IMR-90 (cell line): Measurements from ENCODE around the gene MOSPD3. TPM values are rescaled to one million over a fixed set of nuclear protein-coding genes. Genes with fewer than 3 reads are reported as not detected.

Experiments
- ATAC-seq: fragments of 200-7000 bp; cut with Tn5 transposase; 2 replicates; pipeline ENCODE4 v1.9.1; 2020; ENCODE audit warnings: low read depth, mild to moderate bottlenecking, moderate library complexity
- BruUV-seq: library from RNA; stranded (reverse); fragments of 400-500 nt; replicated peaks from 2 replicates; lab custom pipeline; 2021; lab: Mats Ljungman, UMichigan
- CTCF ChIA-PET: fragments of 300-600 bp; formaldehyde crosslinking; extraction: SDS; loops from one replicate; lab custom pipeline; 2021; ENCODE audit warnings: antibody characterized with exemption; lab: Yijun Ruan, JAX
- POLR2A ChIA-PET: fragments of 300-600 bp; sonication (Branson Sonifier 250); formaldehyde crosslinking; loops from one replicate; lab custom pipeline; 2022; ENCODE audit warnings: antibody characterized with exemption; ENCODE audit not compliant: unreplicated experiment; lab: Charles Lee
- DNase-seq: peaks from one replicate; pipeline ENCODE4 v3.0.0; 2013
- H2AFZ ChIP-seq: replicated peaks from 2 replicates; pipeline ENCODE3; 2013; ENCODE audit warnings: low read length, mild to moderate bottlenecking; ENCODE audit not compliant: poor library complexity
- H2AK5ac ChIP-seq: 2 replicates; pipeline ENCODE4 v1.6.1; 2013; ENCODE audit warnings: low read depth, low read length, inconsistent platforms
- H2AK9ac ChIP-seq: replicated peaks from 2 replicates; pipeline ENCODE3; 2013; ENCODE audit warnings: mild to moderate bottlenecking, low read depth, low read length, moderate library complexity; ENCODE audit not compliant: poor library complexity
- H2BK120ac ChIP-seq: 2 replicates; pipeline ENCODE4 v1.6.1; 2013; ENCODE audit warnings: low read depth, low read length, inconsistent platforms
- H2BK15ac ChIP-seq: 3 replicates; pipeline ENCODE4 v1.6.1; 2013; ENCODE audit warnings: low read depth, low read length, inconsistent platforms
- H2BK20ac ChIP-seq: 2 replicates; pipeline ENCODE4 v1.6.1; 2013; ENCODE audit warnings: low read depth, mild to moderate bottlenecking, inconsistent platforms, low read length, moderate library complexity
- H2BK5ac ChIP-seq: 2 replicates; pipeline ENCODE4 v1.6.1; 2013; ENCODE audit warnings: mild to moderate bottlenecking, low read depth, low read length, inconsistent platforms; ENCODE audit not compliant: poor library complexity, severe bottlenecking
- H3K14ac ChIP-seq: replicated peaks from 2 replicates; pipeline ENCODE4 v1.6.1; 2013; ENCODE audit warnings: low read depth, low read length, inconsistent platforms
- H3K18ac ChIP-seq: 2 replicates; pipeline ENCODE4 v1.6.1; 2013; ENCODE audit warnings: low read depth, low read length, control low read depth
- H3K23ac ChIP-seq: 2 replicates; pipeline ENCODE4 v1.6.1; 2013; ENCODE audit warnings: low read depth, low read length, inconsistent platforms
- H3K27ac ChIP-seq: 2 replicates; pipeline ENCODE4 v1.5.1; 2013; ENCODE audit warnings: mild to moderate bottlenecking, control low read depth, low read length; ENCODE audit not compliant: insufficient read depth
- H3K27me3 ChIP-seq: 2 replicates; pipeline ENCODE4 v1.6.1; 2013; ENCODE audit warnings: low read length; ENCODE audit not compliant: control insufficient read depth, insufficient read depth
- H3K36me3 ChIP-seq: 2 replicates; pipeline ENCODE4 v1.6.1; 2013; ENCODE audit warnings: low read length, mixed read lengths; ENCODE audit not compliant: control insufficient read depth, insufficient read depth
- H3K4ac ChIP-seq: 2 replicates; pipeline ENCODE4 v1.6.1; 2013; ENCODE audit warnings: low read depth, low read length, inconsistent platforms
- H3K4me1 ChIP-seq: 2 replicates; pipeline ENCODE4 v1.6.1; 2013; ENCODE audit warnings: low read length, mixed read lengths; ENCODE audit not compliant: control insufficient read depth, insufficient read depth
- H3K4me2 ChIP-seq: 2 replicates; pipeline ENCODE4 v1.6.1; 2013; ENCODE audit warnings: low read depth, mild to moderate bottlenecking, control low read depth, low read length, moderate library complexity
- H3K4me3 ChIP-seq: 2 replicates; pipeline ENCODE4 v1.5.1; 2013; ENCODE audit warnings: low read depth, mild to moderate bottlenecking, control low read depth, low read length, moderate library complexity; ENCODE audit not compliant: insufficient read depth
- H3K56ac ChIP-seq: 2 replicates; pipeline ENCODE4 v1.6.1; 2013; ENCODE audit warnings: low read length, inconsistent platforms; ENCODE audit not compliant: insufficient read depth; ENCODE audit errors: extremely low read depth
- H3K79me1 ChIP-seq, 2 experiments: 2 replicates each; pipeline ENCODE4 v1.6.1; 2013; ENCODE audit warnings: low read length in 2 of 2, inconsistent platforms in 1 of 2, low read depth in 1 of 2
- H3K9ac ChIP-seq: 2 replicates; pipeline ENCODE4 v1.6.1; 2013; ENCODE audit warnings: low read depth, low read length, control low read depth
- H3K9me1 ChIP-seq: 2 replicates; pipeline ENCODE4 v1.6.1; 2013; ENCODE audit warnings: low read length, inconsistent platforms; ENCODE audit not compliant: insufficient read depth
- H3K9me3 ChIP-seq: 2 replicates; pipeline ENCODE4 v1.6.1; 2013; ENCODE audit warnings: low read length; ENCODE audit not compliant: control insufficient read depth, insufficient read depth
- H4K20me1 ChIP-seq: 2 replicates; pipeline ENCODE4 v1.6.1; 2013; ENCODE audit warnings: low read length, inconsistent platforms; ENCODE audit not compliant: insufficient read depth
- H4K5ac ChIP-seq: 2 replicates; pipeline ENCODE4 v1.6.1; 2013; ENCODE audit warnings: mild to moderate bottlenecking, low read depth, low read length, control low read depth
- H4K8ac ChIP-seq, 2 experiments: 2 replicates each; pipeline ENCODE4 v1.6.1; 2013; ENCODE audit warnings: low read depth in 2 of 2, low read length in 2 of 2, control low read depth in 1 of 2, inconsistent platforms in 1 of 2
- H4K91ac ChIP-seq: 2 replicates; pipeline ENCODE4 v1.6.1; 2013; ENCODE audit warnings: low read depth, low read length, inconsistent platforms; ENCODE audit not compliant: insufficient read depth
- ELK1 ChIP-seq: fragments of 150-350 bp; IDR thresholded peaks from 2 replicates; pipeline ENCODE4 v1.6.1; 2016; ENCODE audit warnings: low read depth, mild to moderate bottlenecking, low read length, moderate library complexity, borderline replicate concordance
- MAFK ChIP-seq: IDR thresholded peaks from 2 replicates; pipeline ENCODE4 v1.6.1; 2012; ENCODE audit warnings: low read depth, low read length, improper control_type of control experiment
- MXI1 ChIP-seq: IDR thresholded peaks from 2 replicates; pipeline ENCODE4 v1.6.1; 2012; ENCODE audit warnings: low read depth, mild to moderate bottlenecking, low read length, moderate library complexity, borderline replicate concordance
- WGBS, 2 experiments: methylation state at CpG; one replicate each; pipeline versions ENCODE4 v1.1.5 to v1.1.7; 2013; ENCODE audit warnings: missing lambda C conversion rate in 2 of 2; ENCODE audit not compliant: insufficient read length in 1 of 2; ENCODE audit errors: extremely low coverage in 2 of 2; 5-methylcytosine and 5-hydroxymethylcytosine counted together
- dilution Hi-C: fragments of 300-500 bp; cut with HindIII; formaldehyde crosslinking; loops from one replicate; pipeline ENCODE4 v1.14.3; 2018; ENCODE audit warnings: low sequenced_read_pairs; ENCODE audit not compliant: unreplicated experiment
- in situ Hi-C: fragments of 300-500 bp; cut with MboI; formaldehyde crosslinking; loops from 3 replicates; pipeline ENCODE4 v1.14.3; 2019; ENCODE audit warnings: low sequenced_read_pairs, inconsistent platforms, mixed read lengths
- intact Hi-C: fragments of 100-400 bp; cut with micrococcal nuclease; formaldehyde crosslinking; loops from 2 replicates; pipeline ENCODE4 v1.10.0; 2022
- polyA plus RNA-seq, 3 experiments: library from polyadenylated mRNA; depleted of rRNA; stranded (reverse); fragments of >200 nt; gene quantifications; 2 replicates each; pipeline ENCODE4 v1.2.3, GENCODE V29; 2012; ENCODE audit warnings: low replicate concordance in 1 of 3
- total RNA-seq: library from RNA; depleted of rRNA; stranded (reverse); fragments of >200 nt; gene quantifications from 2 replicates; pipeline ENCODE4 v1.2.3, GENCODE V29; 2012

Gene MOSPD3
- total and polyA plus RNA-seq, 2 of the 4 experiments (the other 2 are of a cell fraction), result 2.3 to 30.0 TPM

GRCh38 chr7:100621554-100621953, 9.2 kb downstream of the MOSPD3 start:
- in situ Hi-C loops (no loop called here), dilution Hi-C loops (no loop called here), intact Hi-C loops (no loop called here)
- ChIA-PET POLR2A (no interaction called here), CTCF (no interaction called here)
- Histone ChIP-seq H4K8ac (no peak overlapping the region), H3K14ac (no peak overlapping the region), H3K27ac (no peak overlapping the region), H3K9me1 (peaks cover 7% of the 10 kb centered on the region), H3K56ac (no peak overlapping the region), H3K4me3 (no peak overlapping the region), H3K4me2 (no peak overlapping the region), H3K23ac (no peak overlapping the region), H2BK20ac (no peak overlapping the region), H2AFZ (no peak overlapping the region), H3K4me1 (no peaks in the 10 kb centered on the region), H4K91ac (no peak overlapping the region), H3K9me3 (no peaks in the 10 kb centered on the region), H3K36me3 (peaks cover 4% of the 10 kb centered on the region), H2BK120ac (no peak overlapping the region), H3K27me3 (no peaks in the 10 kb centered on the region), H2BK15ac (no peak overlapping the region), H2BK5ac (no peak overlapping the region), H3K4ac (no peak overlapping the region), H4K5ac (no peak overlapping the region), H2AK9ac (no peak overlapping the region), H3K9ac (no peak overlapping the region), H4K20me1 (no peaks in the 10 kb centered on the region; the same call in 1 of the 2 replicates), H3K79me1 (no peaks in the 10 kb centered on the region; a peak in 1 of 4 replicates), H3K18ac (no peak overlapping the region), H2AK5ac (no peak overlapping the region)
- ATAC-seq (no peak), DNase-seq (no peak)
- TF ChIP-seq ELK1 (no peak), MAFK (no peak), MXI1 (no peak)
- WGBS, 2 experiments, result 81% methylated on average over 8 of the region's 8 CpGs; no CpG with 5 or more reads in 1 of the 2 experiments
- BruUV-seq, result no TSS peak
